ENCODE data around the gene MRPL49. TPM values are rescaled to one million over a fixed set of nuclear protein-coding genes. Genes with fewer than 3 reads are reported as not detected.

Gene MRPL49
- polyA plus RNA-seq, 2 donors, result 18.9 to 44.3 TPM

- Histone ChIP-seq H3K9me3 (ENCODE audit: control insufficient read depth in 2 of 2, insufficient read depth in 1 of 2, low read depth in 1 of 2, low read length in 1 of 2) (no peaks in the 10 kb centered on the region), H3K27me3 (ENCODE audit: control insufficient read depth in 1 of 2, insufficient read depth in 2 of 2, low read length in 2 of 2) (no peaks in the 10 kb centered on the region), H3K36me3 (ENCODE audit: control insufficient read depth in 2 of 2, insufficient read depth in 2 of 2, low read length in 1 of 2) (peaks cover 27 to 46% of the 10 kb centered on the region in 2 donors), H3K4me1 (ENCODE audit: control insufficient read depth in 2 of 2, insufficient read depth in 2 of 2, low read length in 1 of 2) (peaks cover 0 to 17% of the 10 kb centered on the region in 2 donors), H3K4me3 (ENCODE audit: low read depth in 1 of 2, low read length in 2 of 2) (no peak overlapping the region), H3K27ac (ENCODE audit: low read depth in 2 of 2, low read length in 1 of 2) (peak overlapping the region in 1 of 2 donors; percentile 22)
- 65 to 71% methylated on average over 10 of the region's 10 CpGs for WGBS, 2 donors
Measured at GRCh38 chr11:65132238-65132987, 10.3 kb downstream of the MRPL49 start.

GRCh38 chr11:65132988-65133700 is 11.0 kb downstream of the MRPL49 start:
- WGBS, 2 donors, result 39% methylated on average over 18 of the region's 18 CpGs
- Histone ChIP-seq H3K4me1 (ENCODE audit: control insufficient read depth in 2 of 2, insufficient read depth in 2 of 2, low read length in 1 of 2) (peaks cover 0 to 17% of the 10 kb centered on the region in 2 donors), H3K27me3 (ENCODE audit: control insufficient read depth in 1 of 2, insufficient read depth in 2 of 2, low read length in 2 of 2) (no peaks in the 10 kb centered on the region), H3K4me3 (ENCODE audit: low read depth in 1 of 2, low read length in 2 of 2) (peak overlapping the region; percentile 74 to 85), H3K9me3 (ENCODE audit: control insufficient read depth in 2 of 2, insufficient read depth in 1 of 2, low read depth in 1 of 2, low read length in 1 of 2) (no peaks in the 10 kb centered on the region), H3K27ac (ENCODE audit: low read depth in 2 of 2, low read length in 1 of 2) (peak overlapping the region; percentile 98), H3K36me3 (ENCODE audit: control insufficient read depth in 2 of 2, insufficient read depth in 2 of 2, low read length in 1 of 2) (peaks cover 22 to 41% of the 10 kb centered on the region in 2 donors)

GRCh38 chr11:65133724-65134123 is 11.6 kb downstream of the MRPL49 start:
- Histone ChIP-seq H3K4me1 (ENCODE audit: control insufficient read depth in 2 of 2, insufficient read depth in 2 of 2, low read length in 1 of 2) (peaks cover 0 to 17% of the 10 kb centered on the region in 2 donors), H3K27ac (ENCODE audit: low read depth in 2 of 2, low read length in 1 of 2) (peak overlapping the region; percentile 98), H3K36me3 (ENCODE audit: control insufficient read depth in 2 of 2, insufficient read depth in 2 of 2, low read length in 1 of 2) (peaks cover 16 to 36% of the 10 kb centered on the region in 2 donors), H3K9me3 (ENCODE audit: control insufficient read depth in 2 of 2, insufficient read depth in 1 of 2, low read depth in 1 of 2, low read length in 1 of 2) (no peaks in the 10 kb centered on the region), H3K4me3 (ENCODE audit: low read depth in 1 of 2, low read length in 2 of 2) (peak overlapping the region; percentile 74 to 85), H3K27me3 (ENCODE audit: control insufficient read depth in 1 of 2, insufficient read depth in 2 of 2, low read length in 2 of 2) (no peaks in the 10 kb centered on the region)
- WGBS, 2 donors, result 1 to 2% methylated on average over 20 of the region's 20 CpGs

GRCh38 chr11:65134240-65134951 is 12.3 kb downstream of the MRPL49 start, which contains the start of gene SYVN1:
SYVN1 (minus strand) TSS chr11:65134519; CDS start chr11:65133601, 918 bp downstream.
- Histone ChIP-seq H3K27me3 (ENCODE audit: control insufficient read depth in 1 of 2, insufficient read depth in 2 of 2, low read length in 2 of 2) (no peaks in the 10 kb centered on the region), H3K4me3 (ENCODE audit: low read depth in 1 of 2, low read length in 2 of 2) (peak within 1 kb of the TSS; percentile 74 to 85), H3K36me3 (ENCODE audit: control insufficient read depth in 2 of 2, insufficient read depth in 2 of 2, low read length in 1 of 2) (peaks cover 13 to 33% of the 10 kb centered on the region in 2 donors), H3K9me3 (ENCODE audit: control insufficient read depth in 2 of 2, insufficient read depth in 1 of 2, low read depth in 1 of 2, low read length in 1 of 2) (no peaks in the 10 kb centered on the region), H3K27ac (ENCODE audit: low read depth in 2 of 2, low read length in 1 of 2) (peak within 1 kb of the TSS; percentile 98), H3K4me1 (ENCODE audit: control insufficient read depth in 2 of 2, insufficient read depth in 2 of 2, low read length in 1 of 2) (peaks cover 0 to 17% of the 10 kb centered on the region in 2 donors)
- WGBS, 2 donors, result 0% methylated on average over 57 to 60 of the region's 60 CpGs

GRCh38 chr11:65134952-65135632 is 13.0 kb downstream of the MRPL49 start:
- H3K36me3 ChIP-seq (ENCODE audit: control insufficient read depth in 2 of 2, insufficient read depth in 2 of 2, low read length in 1 of 2), result peaks cover 6 to 26% of the 10 kb centered on the region in 2 donors
- peaks cover 0 to 17% of the 10 kb centered on the region in 2 donors for H3K4me1 ChIP-seq (ENCODE audit: control insufficient read depth in 2 of 2, insufficient read depth in 2 of 2, low read length in 1 of 2)
- H3K9me3 ChIP-seq (ENCODE audit: control insufficient read depth in 2 of 2, insufficient read depth in 1 of 2, low read depth in 1 of 2, low read length in 1 of 2), result no peaks in the 10 kb centered on the region
- no peaks in the 10 kb centered on the region for H3K27me3 ChIP-seq (ENCODE audit: control insufficient read depth in 1 of 2, insufficient read depth in 2 of 2, low read length in 2 of 2)
- H3K27ac ChIP-seq (ENCODE audit: low read depth in 2 of 2, low read length in 1 of 2), result peak overlapping the region; percentile 98
- H3K4me3 ChIP-seq (ENCODE audit: low read depth in 1 of 2, low read length in 2 of 2), result peak overlapping the region; percentile 74 to 85
- 1% methylated on average over 24 of the region's 24 CpGs for WGBS, 2 donors

- Histone ChIP-seq H3K27ac (ENCODE audit: low read depth in 2 of 2, low read length in 1 of 2) (peak overlapping the region; percentile 98), H3K4me3 (ENCODE audit: low read depth in 1 of 2, low read length in 2 of 2) (peak overlapping the region in 1 of 2 donors; percentile 74), H3K27me3 (ENCODE audit: control insufficient read depth in 1 of 2, insufficient read depth in 2 of 2, low read length in 2 of 2) (no peaks in the 10 kb centered on the region), H3K4me1 (ENCODE audit: control insufficient read depth in 2 of 2, insufficient read depth in 2 of 2, low read length in 1 of 2) (peaks cover 0 to 17% of the 10 kb centered on the region in 2 donors), H3K36me3 (ENCODE audit: control insufficient read depth in 2 of 2, insufficient read depth in 2 of 2, low read length in 1 of 2) (peaks cover 1 to 22% of the 10 kb centered on the region in 2 donors), H3K9me3 (ENCODE audit: control insufficient read depth in 2 of 2, insufficient read depth in 1 of 2, low read depth in 1 of 2, low read length in 1 of 2) (no peaks in the 10 kb centered on the region)
- 51 to 53% methylated on average over 11 of the region's 11 CpGs for WGBS, 2 donors
Measured at GRCh38 chr11:65135633-65136145, 13.6 kb downstream of the MRPL49 start.

- no peak overlapping the region for H3K4me3 ChIP-seq (ENCODE audit: low read depth in 1 of 2, low read length in 2 of 2)
- no peaks in the 10 kb centered on the region for H3K9me3 ChIP-seq (ENCODE audit: control insufficient read depth in 2 of 2, insufficient read depth in 1 of 2, low read depth in 1 of 2, low read length in 1 of 2)
- no peak overlapping the region for H3K27ac ChIP-seq (ENCODE audit: low read depth in 2 of 2, low read length in 1 of 2)
- peaks cover 0 to 17% of the 10 kb centered on the region in 2 donors for H3K4me1 ChIP-seq (ENCODE audit: control insufficient read depth in 2 of 2, insufficient read depth in 2 of 2, low read length in 1 of 2)
- H3K27me3 ChIP-seq (ENCODE audit: control insufficient read depth in 1 of 2, insufficient read depth in 2 of 2, low read length in 2 of 2), result no peaks in the 10 kb centered on the region
- H3K36me3 ChIP-seq (ENCODE audit: control insufficient read depth in 2 of 2, insufficient read depth in 2 of 2, low read length in 1 of 2), result peaks cover 0 to 13% of the 10 kb centered on the region in 2 donors
- 83 to 85% methylated on average over 15 of the region's 15 CpGs for WGBS, 2 donors
Measured at GRCh38 chr11:65136515-65137096, 14.5 kb downstream of the MRPL49 start.

- no peaks in the 10 kb centered on the region for H3K4me1 ChIP-seq (ENCODE audit: control insufficient read depth in 2 of 2, insufficient read depth in 2 of 2, low read length in 1 of 2)
- no peaks in the 10 kb centered on the region for H3K9me3 ChIP-seq (ENCODE audit: control insufficient read depth in 2 of 2, insufficient read depth in 1 of 2, low read depth in 1 of 2, low read length in 1 of 2)
- no peak overlapping the region for H3K27ac ChIP-seq (ENCODE audit: low read depth in 2 of 2, low read length in 1 of 2)
- no peaks in the 10 kb centered on the region for H3K36me3 ChIP-seq (ENCODE audit: control insufficient read depth in 2 of 2, insufficient read depth in 2 of 2, low read length in 1 of 2)
- WGBS, 2 donors, result 76 to 78% methylated on average over 7 of the region's 7 CpGs
- H3K4me3 ChIP-seq (ENCODE audit: low read depth in 1 of 2, low read length in 2 of 2), result no peak overlapping the region
- H3K27me3 ChIP-seq (ENCODE audit: control insufficient read depth in 1 of 2, insufficient read depth in 2 of 2, low read length in 2 of 2), result no peaks in the 10 kb centered on the region
Measured at GRCh38 chr11:65141896-65142494, 19.9 kb downstream of the MRPL49 start.

Data from esophagus (tissue), 2 donors.